Choroid plexus epithelial cell (primary cell): ENCODE measurements around the gene CCDC187.

ENCODE experiments used
- DNase-seq: peaks from one replicate; pipeline ENCODE4 v3.0.0-alpha.2; 2010; ENCODE audit warnings: low read depth
- H3K4me3 ChIP-seq: 2 replicates; pipeline ENCODE4 v1.5.1; 2011; ENCODE audit warnings: low read depth, mild to moderate bottlenecking, control low read depth, low read length, moderate library complexity
- CTCF ChIP-seq: conservative IDR thresholded peaks from 2 replicates; pipeline ENCODE4 v1.5.1; 2011; ENCODE audit warnings: low read depth, mild to moderate bottlenecking, control low read depth, inconsistent platforms, low read length, moderate library complexity

The CCDC187 gene

GRCh38 chr9:136316271-136316751, 12.4 kb upstream of the CCDC187 start:
- no peak overlapping the region for H3K4me3 ChIP-seq
- TF ChIP-seq CTCF: no peak
- no peak for DNase-seq

GRCh38 chr9:136314944-136315343, 11.1 kb upstream of the CCDC187 start:
- no peak for TF ChIP-seq CTCF
- no peak overlapping the region for H3K4me3 ChIP-seq

GRCh38 chr9:136314056-136314416, 10.1 kb upstream of the CCDC187 start:
- H3K4me3 ChIP-seq: no peak overlapping the region
- DNase-seq: no peak
- TF ChIP-seq CTCF: no peak

More at GRCh38 chr9:136314944-136315343, 11.1 kb upstream of the CCDC187 start:
- DNase-seq: no peak

- DNase-seq: no peak
- H3K4me3 ChIP-seq: no peak overlapping the region
- no peak for TF ChIP-seq CTCF
These were observed 9.5 kb upstream of the CCDC187 start for GRCh38 chr9:136313111-136314055.

- DNase-seq: peak; percentile 61
- TF ChIP-seq CTCF: peak; percentile 78
- no peak overlapping the region for H3K4me3 ChIP-seq
These were observed 8.5 kb upstream of the CCDC187 start for GRCh38 chr9:136312436-136312835.

GRCh38 chr9:136312009-136312375, 8.1 kb upstream of the CCDC187 start:
- DNase-seq: no peak
- no peak for TF ChIP-seq CTCF
- no peak overlapping the region for H3K4me3 ChIP-seq
